Dermis microvascular lymphatic vessel endothelial cell (primary cell): ENCODE measurements around the gene FNBP1. TPM values are rescaled to one million over a fixed set of nuclear protein-coding genes. Genes with fewer than 3 reads are reported as not detected.

Experiments
- DNase-seq, 2 donors: peaks; one replicate each; pipeline versions ENCODE4 v3.0.0 to v3.0.0-alpha.2; 2010; ENCODE audit warnings: low read depth in 2 of 2
- total RNA-seq: library from RNA; depleted of rRNA; stranded (reverse); fragments of >200 nt; gene quantifications from 2 replicates; pipeline ENCODE4 v1.2.1, GENCODE V29; 2014

The FNBP1 gene
- 35.0 and 37.4 TPM in 2 replicates for total RNA-seq

- DNase-seq = peak; percentile 43 to 85
Measured at GRCh38 chr9:130042885-130043653, at the start of gene FNBP1. Gene FNBP1 (minus strand): TSS chr9:130043189. CDS start chr9:130042975, 214 bp downstream.

GRCh38 chr9:130090915-130091314, 47.9 kb upstream of the FNBP1 start:
- DNase-seq = no peak

- no peak for DNase-seq
Measured at GRCh38 chr9:130089141-130089540, 46.2 kb upstream of the FNBP1 start.

- no peak for DNase-seq
Measured at GRCh38 chr9:130088051-130088450, 45.1 kb upstream of the FNBP1 start.

GRCh38 chr9:130084337-130084736, 41.3 kb upstream of the FNBP1 start:
- DNase-seq = no peak

- no peak for DNase-seq
Measured at GRCh38 chr9:130078547-130078946, 35.6 kb upstream of the FNBP1 start.

- peak; percentile 30 to 93 for DNase-seq
Measured at GRCh38 chr9:130073373-130073772, 30.4 kb upstream of the FNBP1 start.

GRCh38 chr9:130072515-130073235, 29.7 kb upstream of the FNBP1 start:
- peak in 1 of 2 donors; percentile 76 for DNase-seq

- no peak for DNase-seq
Measured at GRCh38 chr9:130069048-130069447, 26.1 kb upstream of the FNBP1 start.

GRCh38 chr9:130064621-130065020, 21.6 kb upstream of the FNBP1 start:
- no peak for DNase-seq

- no peak for DNase-seq
Measured at GRCh38 chr9:130062750-130063149, 19.8 kb upstream of the FNBP1 start.

- no peak for DNase-seq
Measured at GRCh38 chr9:130060296-130060695, 17.3 kb upstream of the FNBP1 start.

- DNase-seq = peak; percentile 65 to 77
Measured at GRCh38 chr9:130058887-130059286, 15.9 kb upstream of the FNBP1 start.

GRCh38 chr9:130058154-130058553, 15.2 kb upstream of the FNBP1 start:
- no peak for DNase-seq

GRCh38 chr9:130054820-130055219, 11.8 kb upstream of the FNBP1 start:
- no peak for DNase-seq

GRCh38 chr9:130054325-130054786, 11.4 kb upstream of the FNBP1 start:
- peak in 1 of 2 donors; percentile 22 for DNase-seq

- DNase-seq = peak in 1 of 2 donors; percentile 69
Measured at GRCh38 chr9:130053504-130054324, 10.7 kb upstream of the FNBP1 start, which contains the start of gene GPR107. Gene GPR107 (plus strand): TSS chr9:130053906. CDS start chr9:130053933, 27 bp downstream.

GRCh38 chr9:130053109-130053503, 10.1 kb upstream of the FNBP1 start:
- no peak for DNase-seq

GRCh38 chr9:130051855-130052254, 8.9 kb upstream of the FNBP1 start:
- no peak for DNase-seq

GRCh38 chr9:130050462-130050861, 7.5 kb upstream of the FNBP1 start:
- DNase-seq = no peak

GRCh38 chr9:130049431-130050210, 6.6 kb upstream of the FNBP1 start:
- no peak for DNase-seq
